SK-N-SH treated with all-trans-retinoic acid at 6 μM for 48 hours (cell line): ENCODE results near the gene COBL.

ENCODE experiments used
- ATAC-seq: fragments of 200-7000 bp; cut with Tn5 transposase; 3 replicates; pipeline ENCODE4 v1.9.1; 2020; ENCODE audit warnings: mild to moderate bottlenecking, moderate library complexity
- ARNTL ChIP-seq: fragments of 450-650 bp; formaldehyde crosslinking; IDR thresholded peaks from 2 replicates; pipeline ENCODE4 v1.5.0; 2020; ENCODE audit warnings: low read depth, mild to moderate bottlenecking, moderate library complexity, borderline replicate concordance
- BACH2 ChIP-seq: fragments of 250-450 bp; sonication (Bioruptor Pico); IDR thresholded peaks from 2 replicates; pipeline ENCODE4 v1.9.0; 2021; ENCODE audit warnings: mild to moderate bottlenecking, borderline replicate concordance
- CREB5 ChIP-seq: fragments of 250-450 bp; sonication (Bioruptor Pico); IDR thresholded peaks from 2 replicates; pipeline ENCODE4 v1.5.1; 2020; ENCODE audit warnings: low read depth, mild to moderate bottlenecking, moderate library complexity
- CSDC2 ChIP-seq: fragments of 250-450 bp; sonication (Bioruptor Pico); IDR thresholded peaks from 2 replicates; pipeline ENCODE4 v1.5.0; 2020; ENCODE audit warnings: mild to moderate bottlenecking, moderate library complexity
- CSRNP3 ChIP-seq: fragments of 250-450 bp; sonication (Bioruptor Pico); IDR thresholded peaks from 2 replicates; pipeline ENCODE4 v1.5.1; 2021; ENCODE audit warnings: mild to moderate bottlenecking, moderate library complexity
- ESRRG ChIP-seq: fragments of 250-450 bp; sonication (Bioruptor Pico); IDR thresholded peaks from 2 replicates; pipeline ENCODE4 v1.6.1; 2021; ENCODE audit warnings: mild to moderate bottlenecking
- GLIS3 ChIP-seq: fragments of 250-450 bp; sonication (Bioruptor Pico); IDR thresholded peaks from 2 replicates; pipeline ENCODE4 v1.5.0; 2020; ENCODE audit warnings: mild to moderate bottlenecking, moderate library complexity
- ISL1 ChIP-seq: fragments of 250-450 bp; sonication (Bioruptor Pico); IDR thresholded peaks from 2 replicates; pipeline ENCODE4 v2.1.2; 2022; ENCODE audit warnings: mild to moderate bottlenecking, moderate library complexity
- OSR1 ChIP-seq: fragments of 250-450 bp; sonication (Bioruptor Pico); IDR thresholded peaks from 2 replicates; pipeline ENCODE4 v1.8.0; 2022; ENCODE audit warnings: moderate library complexity, mild to moderate bottlenecking, inconsistent platforms
- PATZ1 ChIP-seq: fragments of 250-450 bp; sonication (Bioruptor Pico); IDR thresholded peaks from 2 replicates; pipeline ENCODE4 v1.8.0; 2020; ENCODE audit warnings: mild to moderate bottlenecking, moderate library complexity, borderline replicate concordance
- POU6F1 ChIP-seq: fragments of 250-450 bp; sonication (Bioruptor Pico); IDR thresholded peaks from 2 replicates; pipeline ENCODE4 v1.8.0; 2021; ENCODE audit warnings: low read depth, mild to moderate bottlenecking, moderate library complexity, borderline replicate concordance
- PPARA ChIP-seq: fragments of 250-450 bp; sonication (Bioruptor Pico); IDR thresholded peaks from 2 replicates; pipeline ENCODE4 v1.5.0; 2020; ENCODE audit warnings: mild to moderate bottlenecking, borderline replicate concordance
- RARB ChIP-seq: fragments of 250-450 bp; sonication (Bioruptor Pico); IDR thresholded peaks from 2 replicates; pipeline ENCODE4 v1.8.0; 2021; ENCODE audit warnings: mild to moderate bottlenecking, moderate library complexity
- SNAI2 ChIP-seq: fragments of 250-450 bp; sonication (Bioruptor Pico); IDR thresholded peaks from 2 replicates; pipeline ENCODE4 v1.5.0; 2020; ENCODE audit warnings: mild to moderate bottlenecking, moderate library complexity
- TCF4 ChIP-seq: fragments of 250-450 bp; sonication (Bioruptor Pico); IDR thresholded peaks from 2 replicates; pipeline ENCODE4 v1.8.0; 2021; ENCODE audit warnings: mild to moderate bottlenecking, moderate library complexity, borderline replicate concordance
- TSHZ2 ChIP-seq: fragments of 250-450 bp; sonication (Bioruptor Pico); IDR thresholded peaks from 2 replicates; pipeline ENCODE4 v1.5.0; 2020; ENCODE audit warnings: mild to moderate bottlenecking, moderate library complexity
- ZC3H10 ChIP-seq: fragments of 250-450 bp; sonication (Bioruptor Pico); IDR thresholded peaks from 2 replicates; pipeline ENCODE4 v1.5.1; 2021; ENCODE audit warnings: mild to moderate bottlenecking, moderate library complexity
- ZFP3 ChIP-seq: fragments of 250-450 bp; sonication (Bioruptor Pico); IDR thresholded peaks from 2 replicates; pipeline ENCODE4 v1.5.0; 2020; ENCODE audit warnings: mild to moderate bottlenecking, moderate library complexity
- ZFP30 ChIP-seq: fragments of 450-650 bp; formaldehyde crosslinking; IDR thresholded peaks from 2 replicates; pipeline ENCODE4 v1.5.0; 2022; ENCODE audit warnings: mild to moderate bottlenecking, moderate library complexity
- ZNF565 ChIP-seq: fragments of 450-650 bp; formaldehyde crosslinking; conservative IDR thresholded peaks from 2 replicates; pipeline ENCODE4 v1.5.0; 2020; ENCODE audit warnings: low read depth, mild to moderate bottlenecking, moderate library complexity
- ZNF70 ChIP-seq: fragments of 450-650 bp; formaldehyde crosslinking; IDR thresholded peaks from 2 replicates; pipeline ENCODE4 v1.5.0; 2020; ENCODE audit warnings: mild to moderate bottlenecking, moderate library complexity
- ZNF8 ChIP-seq: fragments of 450-650 bp; formaldehyde crosslinking; IDR thresholded peaks from 2 replicates; pipeline ENCODE4 v1.5.0; 2020; ENCODE audit warnings: mild to moderate bottlenecking, moderate library complexity

COBL gene

GRCh38 chr7:51026341-51026740 is 290.3 kb downstream of the COBL start (continued):
- TF ChIP-seq RARB (CRISPR knock-in tag) (no peak), ZFP30 (CRISPR knock-in tag) (no peak), CREB5 (no peak), SNAI2 (no peak)

GRCh38 chr7:51025668-51026067 is 290.9 kb downstream of the COBL start:
- TF ChIP-seq ZC3H10 (no peak), ARNTL (CRISPR knock-in tag) (no peak), GLIS3 (no peak), ZFP30 (CRISPR knock-in tag) (no peak), ESRRG (CRISPR knock-in tag) (no peak), PATZ1 (CRISPR knock-in tag) (no peak), ZNF8 (CRISPR knock-in tag) (no peak), CSRNP3 (CRISPR knock-in tag) (no peak), ZFP3 (no peak), ZNF70 (CRISPR knock-in tag) (no peak), OSR1 (CRISPR knock-in tag) (no peak), PPARA (CRISPR knock-in tag) (no peak), ISL1 (CRISPR knock-in tag) (no peak), CSDC2 (CRISPR knock-in tag) (no peak), RARB (CRISPR knock-in tag) (no peak), TCF4 (no peak), TSHZ2 (CRISPR knock-in tag) (no peak)
- no peak for ATAC-seq

GRCh38 chr7:51024867-51025266 is 291.7 kb downstream of the COBL start:
- TF ChIP-seq POU6F1 (CRISPR knock-in tag) (no peak), BACH2 (CRISPR knock-in tag) (no peak), ARNTL (CRISPR knock-in tag) (no peak), PPARA (CRISPR knock-in tag) (no peak), TCF4 (no peak), ZFP3 (no peak), PATZ1 (CRISPR knock-in tag) (no peak), GLIS3 (no peak), CSRNP3 (CRISPR knock-in tag) (no peak), CREB5 (no peak), OSR1 (CRISPR knock-in tag) (no peak), ESRRG (CRISPR knock-in tag) (no peak), ISL1 (CRISPR knock-in tag) (no peak), SNAI2 (no peak), ZNF565 (CRISPR knock-in tag) (no peak), CSDC2 (CRISPR knock-in tag) (no peak)
- ATAC-seq: no peak
